Measurements from ENCODE around the gene ATP8A2.
"Not testable (repeated sequence)": the region's sequence is repeated elsewhere in the genome, so short reads cannot be mapped to it uniquely, and the experiment has no call there.

ATP8A2 gene

GRCh38 chr13:25466880-25467279, 95.1 kb downstream of the ATP8A2 start:
- DNase-seq = no peak

DNA sequence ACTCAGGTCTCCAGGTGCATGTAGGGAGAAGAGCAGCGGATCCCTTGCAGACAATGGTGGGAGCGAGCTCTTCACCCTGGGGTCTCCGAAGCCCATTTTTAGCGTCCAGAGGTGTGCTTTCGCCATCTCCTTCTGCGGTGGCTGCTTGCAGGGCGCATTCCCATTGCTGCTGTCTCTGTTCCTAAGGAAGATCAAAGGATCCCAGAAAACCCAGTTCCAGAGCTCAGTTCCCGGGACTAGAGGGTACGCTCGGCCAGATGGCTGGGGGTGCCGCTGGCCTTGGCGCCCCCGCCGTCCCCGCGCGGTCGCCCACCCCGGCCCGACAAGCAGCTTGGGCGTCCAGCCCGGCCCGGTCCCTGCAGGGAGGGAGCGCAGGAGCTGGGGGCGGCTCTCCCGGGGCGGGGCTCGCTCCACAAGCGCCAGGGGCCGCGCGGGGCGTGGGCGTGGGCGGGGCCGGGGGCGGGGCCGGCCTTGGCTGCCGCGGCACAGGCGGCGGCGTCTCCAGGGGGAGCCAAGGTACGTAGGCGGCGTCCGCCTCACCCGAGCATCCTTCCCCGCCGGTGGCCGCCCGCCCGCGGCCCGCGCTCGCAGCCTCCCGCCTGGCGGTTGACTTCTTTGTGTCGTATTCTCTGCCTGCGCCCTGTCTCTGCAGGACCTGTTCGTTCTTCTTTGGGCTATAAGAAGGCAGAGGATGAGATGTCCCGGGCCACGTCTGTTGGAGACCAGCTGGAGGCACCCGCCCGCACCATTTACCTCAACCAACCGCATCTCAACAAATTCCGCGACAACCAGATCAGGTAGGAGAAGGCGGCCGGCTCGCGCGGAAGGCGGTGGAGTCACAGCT, 96.8 kb downstream of the ATP8A2 start:
- DNase-seq = peak; percentile 53

- no peak for DNase-seq
These were observed 97.4 kb downstream of the ATP8A2 start for GRCh38 chr13:25469169-25469525.

DNA sequence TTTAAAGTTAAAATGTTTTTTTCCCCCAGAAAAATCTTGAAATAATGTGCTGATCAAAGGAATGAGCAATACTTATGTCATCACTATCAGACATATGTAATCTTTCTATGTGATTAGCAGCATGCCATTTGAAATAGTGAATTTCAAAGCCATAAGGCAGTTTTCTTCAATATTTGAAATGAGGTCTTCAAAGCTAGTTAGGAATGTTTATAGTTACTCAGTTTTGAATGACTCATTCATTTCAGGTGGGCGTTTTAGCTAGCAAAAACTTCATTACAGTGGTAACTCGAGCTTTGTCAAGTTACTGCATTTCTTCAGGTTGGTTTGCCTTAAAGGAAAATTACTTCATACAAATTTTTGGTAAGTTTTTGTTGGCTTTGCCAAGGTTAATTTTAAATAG, 102.1 kb downstream of the ATP8A2 start:
- DNase-seq = no peak

DNA sequence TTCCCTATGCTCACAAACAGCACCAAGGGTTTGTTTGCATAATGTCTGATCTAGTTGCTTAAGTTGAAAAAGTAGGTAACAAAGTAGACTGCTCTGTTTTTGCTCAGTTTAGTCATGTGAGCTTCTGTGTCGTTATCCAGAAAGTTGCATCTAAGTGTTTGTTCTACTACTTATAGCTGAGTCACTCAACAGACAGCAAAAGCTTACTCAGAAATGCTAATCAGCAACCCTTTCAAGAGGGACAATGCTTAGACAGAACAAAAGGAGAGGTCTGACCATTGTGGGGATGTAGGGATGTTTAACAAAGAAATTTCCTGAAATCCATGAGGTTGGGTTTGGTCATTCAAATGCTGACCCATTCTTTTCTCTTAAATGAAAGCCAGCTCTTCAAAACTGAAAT, 106.4 kb downstream of the ATP8A2 start:
- no peak for DNase-seq

- DNase-seq = no peak
These were observed 117.5 kb downstream of the ATP8A2 start for GRCh38 chr13:25489238-25489637.

GRCh38 chr13:25490236-25490635, 118.5 kb downstream of the ATP8A2 start:
- DNase-seq = no peak

DNA sequence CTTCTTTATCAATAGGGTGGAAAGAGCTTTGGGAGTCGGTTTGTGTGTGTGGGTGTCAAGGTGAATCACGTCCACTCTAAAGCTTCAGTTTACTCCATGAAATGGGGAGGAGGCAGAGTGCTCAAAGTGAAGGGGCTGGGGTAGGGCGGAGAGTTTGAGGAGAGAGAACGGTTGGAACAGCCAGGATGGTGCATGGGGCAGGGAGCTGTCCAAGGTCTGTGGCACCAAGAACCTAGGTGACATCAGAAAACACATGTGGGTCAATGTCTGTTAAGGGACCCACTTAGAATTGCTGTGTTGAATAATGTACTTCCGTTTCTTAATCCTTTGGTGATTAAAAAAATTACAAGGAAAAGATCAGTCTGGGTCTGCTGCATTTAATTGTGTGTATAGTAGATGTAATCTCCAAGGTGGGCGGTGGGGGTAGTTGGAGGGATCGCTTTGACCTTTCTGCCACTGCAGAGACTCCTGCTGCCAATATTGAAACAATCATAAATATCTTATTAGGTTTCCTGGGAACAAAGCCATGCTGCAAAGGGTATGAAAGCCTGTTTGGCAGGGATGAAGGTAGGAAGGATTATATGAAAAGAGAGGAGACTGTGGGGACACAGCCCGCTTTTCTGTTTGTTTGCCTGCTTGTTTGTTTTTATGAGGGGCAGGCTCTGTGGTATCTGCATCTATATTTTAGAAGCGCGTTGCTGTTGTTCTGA, 122.3 kb downstream of the ATP8A2 start:
- DNase-seq = no peak

DNA sequence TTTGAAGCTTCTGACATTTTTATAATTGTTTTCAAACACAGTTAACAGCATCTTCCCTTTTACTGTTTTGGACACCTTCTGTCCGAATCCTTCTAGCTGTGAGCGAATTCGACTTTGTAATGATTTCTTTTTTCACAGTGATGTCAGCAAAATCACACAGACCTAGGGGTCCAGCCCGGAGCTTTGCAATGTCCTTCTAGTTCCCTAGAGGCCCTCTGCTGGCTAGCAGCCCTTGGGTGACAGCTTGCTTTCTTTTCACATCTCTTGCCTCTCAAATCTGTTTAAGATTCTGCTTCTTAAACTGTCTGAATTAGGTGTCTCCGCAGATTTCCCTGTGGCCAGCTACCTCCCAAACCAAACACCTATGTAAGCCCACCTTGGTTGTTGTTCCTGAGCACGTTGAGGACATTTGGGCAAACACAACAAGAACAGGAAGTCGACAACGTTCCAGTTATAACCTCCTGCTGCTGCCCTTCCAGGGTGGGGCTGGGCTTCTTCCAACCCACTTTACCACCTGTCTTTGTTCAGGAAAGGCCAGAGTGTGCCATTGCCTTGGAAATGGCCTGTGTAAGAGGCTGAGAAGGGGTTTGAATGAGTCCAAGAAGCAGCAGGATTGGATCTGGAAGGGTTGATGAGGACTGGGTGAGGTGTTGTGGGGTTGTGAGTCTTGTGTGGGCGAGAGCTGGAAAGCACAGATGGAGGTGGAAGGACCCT, 123.1 kb downstream of the ATP8A2 start:
- no peak for DNase-seq

DNA sequence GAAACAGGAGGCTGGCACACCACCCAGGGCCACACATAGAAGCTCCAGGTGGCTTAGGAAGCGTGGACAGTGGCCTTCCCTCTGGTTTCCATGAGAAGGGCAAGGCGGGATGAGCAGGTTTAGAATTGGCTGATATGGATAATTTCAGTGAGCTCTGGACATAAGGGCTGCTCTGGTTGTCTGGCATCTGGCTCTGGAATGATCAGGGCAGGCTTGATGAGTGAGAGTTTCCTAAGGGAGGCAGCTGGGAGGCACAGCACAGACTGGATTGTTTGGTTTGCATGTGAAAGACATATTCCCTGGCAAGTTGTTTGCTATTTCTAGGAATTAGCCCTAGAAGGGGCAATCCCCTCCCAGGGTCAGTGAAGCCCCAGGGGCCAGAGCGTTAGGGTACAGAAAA, 129.5 kb downstream of the ATP8A2 start:
- DNase-seq = no peak

GRCh38 chr13:25502031-25502430, 130.3 kb downstream of the ATP8A2 start:
- no peak for DNase-seq

DNA sequence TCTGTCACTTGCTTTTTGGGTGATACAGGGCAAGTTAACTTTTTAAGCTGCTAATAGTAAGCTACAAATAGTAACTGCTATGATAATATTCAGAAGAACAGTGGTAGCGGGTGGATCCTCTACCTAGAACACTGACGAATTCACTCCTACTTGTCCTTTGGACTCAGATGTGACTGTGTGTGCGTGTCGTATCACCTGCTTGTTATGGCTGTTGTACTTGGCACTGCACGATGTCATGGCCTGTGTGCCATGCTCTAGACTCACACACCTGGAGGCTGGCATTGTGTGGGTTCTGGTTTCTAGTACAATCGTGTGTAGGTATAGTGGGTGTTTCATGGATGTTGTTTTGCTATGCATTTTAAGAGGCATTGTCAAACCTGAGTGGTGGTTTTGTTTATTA, 130.8 kb downstream of the ATP8A2 start:
- DNase-seq = no peak

- DNase-seq = no peak
These were observed 132.1 kb downstream of the ATP8A2 start for GRCh38 chr13:25503856-25504255.

DNA sequence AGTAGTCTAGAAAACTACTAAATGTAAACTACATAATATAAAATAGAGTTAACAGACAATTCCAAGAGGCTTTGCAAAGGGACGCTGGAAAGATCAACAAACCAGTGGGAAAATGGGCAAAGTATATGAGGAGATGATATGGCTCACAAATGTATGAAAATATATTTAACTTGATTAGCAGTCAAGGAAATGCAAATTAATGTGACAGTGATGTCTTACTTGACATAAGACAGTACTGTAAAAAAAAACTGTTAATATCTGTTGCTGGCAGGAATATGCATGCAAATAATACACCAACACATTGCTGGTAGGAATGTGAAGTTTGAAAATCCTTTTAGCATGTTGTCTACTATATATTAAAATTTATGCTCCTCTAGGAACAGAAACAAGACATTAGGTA, 136.1 kb downstream of the ATP8A2 start:
- DNase-seq = no peak

DNA sequence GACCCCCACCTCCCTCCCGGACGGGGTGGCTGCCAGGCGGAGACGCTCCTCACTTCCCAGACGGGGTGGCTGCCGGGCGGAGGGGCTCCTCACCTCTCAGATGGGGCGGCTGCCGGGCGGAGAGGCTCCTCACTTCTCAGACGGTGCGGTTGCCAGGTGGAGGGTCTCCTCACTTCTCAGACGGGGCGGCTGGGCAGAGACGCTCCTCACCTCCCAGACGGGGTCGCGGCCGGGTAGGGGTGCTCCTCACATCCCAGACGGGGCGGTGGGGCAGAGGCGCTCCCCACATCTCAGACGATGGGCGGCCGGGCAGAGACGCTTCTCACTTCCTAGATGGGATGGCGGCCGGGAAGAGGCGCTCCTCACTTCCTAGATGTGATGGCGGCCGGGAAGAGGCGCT, 141.3 kb downstream of the ATP8A2 start:
- DNase-seq = not testable (repeated sequence)

DNA sequence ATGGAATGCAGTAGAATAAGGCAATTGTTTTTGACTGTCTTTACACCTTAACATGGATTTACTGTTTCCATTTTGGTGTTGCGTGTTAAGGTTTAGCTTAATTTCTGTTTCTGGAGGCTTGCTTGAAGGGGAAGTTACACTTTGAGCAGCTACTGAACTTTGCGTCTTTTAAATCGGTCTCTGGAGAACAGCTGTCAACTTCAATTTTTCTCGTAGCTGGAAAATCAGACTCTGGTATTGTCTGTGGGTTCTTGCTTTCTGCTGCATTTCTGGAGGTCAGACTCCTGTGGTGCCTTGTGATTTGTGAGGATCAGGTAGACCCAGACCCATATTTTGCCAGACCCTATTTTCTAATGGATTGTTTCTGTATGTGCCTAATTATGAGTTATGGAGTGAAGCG, 146.7 kb downstream of the ATP8A2 start:
- DNase-seq = no peak

GRCh38 chr13:25525884-25526283, 154.1 kb downstream of the ATP8A2 start:
- no peak for DNase-seq

DNA sequence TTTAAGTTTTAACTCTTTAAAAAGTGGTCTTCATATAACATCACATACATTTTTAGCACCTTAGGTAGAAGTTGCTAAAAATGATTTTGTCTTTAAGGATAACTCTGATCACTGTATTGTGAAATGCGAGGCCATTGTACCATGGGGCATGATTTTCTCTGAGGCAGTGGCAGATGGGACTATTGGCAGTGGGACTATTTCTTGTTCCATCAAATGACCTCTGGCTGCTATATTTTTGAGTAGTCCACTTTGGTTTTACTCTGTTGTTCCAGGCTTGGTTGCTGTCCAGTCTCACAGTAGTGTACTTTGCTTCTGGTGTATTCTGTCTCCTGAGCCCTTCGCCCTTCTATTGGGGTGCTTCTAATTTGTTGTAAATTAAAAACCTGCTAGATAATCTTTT, 156.5 kb downstream of the ATP8A2 start:
- DNase-seq = no peak

GRCh38 chr13:25529425-25529824, 157.7 kb downstream of the ATP8A2 start:
- no peak for DNase-seq

- no peak for DNase-seq
These were observed 166.5 kb downstream of the ATP8A2 start for GRCh38 chr13:25538276-25538675.

GRCh38 chr13:25541434-25542123, 169.8 kb downstream of the ATP8A2 start:
- DNase-seq = no peak

DNA sequence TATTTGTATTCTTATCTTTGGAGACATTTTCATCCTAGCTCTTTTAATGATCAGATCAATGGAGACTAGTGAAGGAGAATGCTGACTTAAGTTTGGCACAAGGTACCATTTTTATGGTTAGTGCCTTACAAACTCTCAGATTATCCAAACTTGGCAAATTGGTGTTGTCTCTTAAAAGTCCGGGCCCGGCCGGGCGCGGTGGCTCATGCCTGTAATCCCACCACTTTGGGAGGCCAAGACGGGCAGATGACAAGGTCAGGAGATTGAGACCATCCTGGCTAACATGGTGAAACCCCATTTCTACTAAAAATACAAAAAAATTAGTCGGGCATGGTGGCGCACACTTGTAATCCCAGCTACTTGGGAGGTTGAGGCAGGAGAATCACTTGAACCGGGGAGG, 177.2 kb downstream of the ATP8A2 start:
- DNase-seq = not testable (repeated sequence)

DNA sequence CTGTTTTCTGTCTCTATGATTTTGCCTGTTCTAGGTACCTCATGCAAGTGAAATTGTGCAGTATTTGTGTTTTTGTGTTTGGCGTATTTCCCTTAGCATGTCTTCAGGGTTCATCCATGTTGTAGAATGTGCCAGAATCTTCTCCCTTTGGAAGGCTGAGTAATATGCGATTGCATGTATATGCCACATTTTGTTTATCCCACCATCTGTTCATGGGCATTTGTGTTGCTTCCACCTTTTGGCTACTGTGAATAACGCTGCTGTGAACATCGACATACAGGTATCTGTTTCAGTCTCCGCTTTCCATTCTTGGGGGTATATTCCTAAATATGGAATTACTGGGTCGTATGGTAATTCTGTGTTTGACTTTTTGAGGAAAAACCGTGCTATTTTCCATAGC, 190.0 kb downstream of the ATP8A2 start:
- DNase-seq = no peak

All from NCI-H146 (cell line).